Trophoblast cell (in vitro differentiated cells and primary cell): ENCODE measurements around the gene PXDC1.

Experiments
- DNase-seq, 2 donors: peaks; one replicate each; pipeline ENCODE4 v3.0.0-alpha.2; 2016
- H2AFZ ChIP-seq: 2 replicates; pipeline ENCODE4 v1.6.1; 2013; ENCODE audit warnings: low read length, moderate library complexity, mild to moderate bottlenecking; ENCODE audit not compliant: insufficient read depth, poor library complexity
- H2AK5ac ChIP-seq: 2 replicates; pipeline ENCODE4 v1.6.1; 2013; ENCODE audit warnings: mild to moderate bottlenecking, low read length
- H2BK120ac ChIP-seq: 2 replicates; pipeline ENCODE4 v1.6.1; 2013; ENCODE audit warnings: low read length, mild to moderate bottlenecking, moderate library complexity; ENCODE audit not compliant: insufficient read depth, poor library complexity
- H2BK12ac ChIP-seq: 2 replicates; pipeline ENCODE4 v1.6.1; 2013; ENCODE audit warnings: mild to moderate bottlenecking, low read length, moderate library complexity
- H2BK5ac ChIP-seq: 2 replicates; pipeline ENCODE4 v1.6.1; 2013; ENCODE audit warnings: low read length, low read depth, moderate library complexity, mild to moderate bottlenecking; ENCODE audit not compliant: poor library complexity
- H3K14ac ChIP-seq: 2 replicates; pipeline ENCODE4 v1.6.1; 2013; ENCODE audit warnings: mild to moderate bottlenecking, low read length
- H3K18ac ChIP-seq: 2 replicates; pipeline ENCODE4 v1.6.1; 2013; ENCODE audit warnings: mild to moderate bottlenecking, low read length
- H3K23ac ChIP-seq: 2 replicates; pipeline ENCODE4 v1.6.1; 2013; ENCODE audit warnings: low read length
- H3K27ac ChIP-seq: 2 replicates; pipeline ENCODE4 v1.5.1; 2013; ENCODE audit warnings: low read depth, mild to moderate bottlenecking, inconsistent platforms, low read length, moderate library complexity
- H3K27me3 ChIP-seq: 2 replicates; pipeline ENCODE4 v1.6.1; 2013; ENCODE audit warnings: inconsistent platforms, mild to moderate bottlenecking, low read length, moderate library complexity; ENCODE audit not compliant: insufficient read depth
- H3K36me3 ChIP-seq, 2 experiments: 1 replicate in 1 of 2; 2 replicates in 1 of 2; pipeline ENCODE4 v1.6.1; 2013; ENCODE audit warnings: low read length in 2 of 2, mild to moderate bottlenecking in 2 of 2, moderate library complexity in 1 of 2; ENCODE audit not compliant: insufficient read depth in 2 of 2, control insufficient read depth in 1 of 2
- H3K4ac ChIP-seq: 2 replicates; pipeline ENCODE4 v1.6.1; 2013; ENCODE audit warnings: low read depth, mild to moderate bottlenecking, low read length, moderate library complexity
- H3K4me1 ChIP-seq, 2 experiments: 1 replicate in 1 of 2; 2 replicates in 1 of 2; pipeline ENCODE4 v1.6.1; 2013; ENCODE audit warnings: low read length in 2 of 2, mild to moderate bottlenecking in 2 of 2, moderate library complexity in 1 of 2; ENCODE audit not compliant: insufficient read depth in 2 of 2, control insufficient read depth in 1 of 2
- H3K4me2 ChIP-seq: 2 replicates; pipeline ENCODE4 v1.6.1; 2013; ENCODE audit warnings: inconsistent platforms, mild to moderate bottlenecking, low read length, moderate library complexity
- H3K4me3 ChIP-seq: 2 replicates; pipeline ENCODE4 v1.5.1; 2013; ENCODE audit warnings: mild to moderate bottlenecking, low read depth, low read length, inconsistent platforms
- H3K79me1 ChIP-seq: one replicate; pipeline ENCODE4 v1.6.1; 2013; ENCODE audit warnings: low read length
- H3K79me2 ChIP-seq: 2 replicates; pipeline ENCODE4 v1.6.1; 2013; ENCODE audit warnings: low read length, mild to moderate bottlenecking; ENCODE audit not compliant: control insufficient read depth, insufficient read depth, poor library complexity
- H3K9ac ChIP-seq: 2 replicates; pipeline ENCODE4 v1.6.1; 2013; ENCODE audit warnings: mild to moderate bottlenecking, low read length
- H3K9me3 ChIP-seq: 2 replicates; pipeline ENCODE4 v1.6.1; 2013; ENCODE audit warnings: low read depth, mild to moderate bottlenecking, control low read depth, inconsistent platforms, low read length; ENCODE audit not compliant: insufficient read depth
- H4K12ac ChIP-seq: 2 replicates; pipeline ENCODE4 v1.6.1; 2013; ENCODE audit warnings: low read depth, mild to moderate bottlenecking, low read length, moderate library complexity
- H4K8ac ChIP-seq: 2 replicates; pipeline ENCODE4 v1.6.1; 2013; ENCODE audit warnings: low read depth, mild to moderate bottlenecking, low read length, moderate library complexity
- H4K91ac ChIP-seq: one replicate; pipeline ENCODE4 v1.6.1; 2013; ENCODE audit warnings: low read depth, mild to moderate bottlenecking, low read length, moderate library complexity
- WGBS: extraction: QIAGEN DNeasy Blood & Tissue Kit; methylation state at CpG from one replicate; pipeline ENCODE4 v1.1.7; 2013; ENCODE audit warnings: missing lambda C conversion rate; ENCODE audit not compliant: insufficient read length, insufficient coverage; ENCODE audit errors: extremely low coverage; 5-methylcytosine and 5-hydroxymethylcytosine counted together

PXDC1 gene

GRCh38 chr6:3797231-3798054, 45.9 kb upstream of the PXDC1 start:
- Histone ChIP-seq H3K4me1 (peaks cover 7 to 12% of the 10 kb centered on the region in 2 experiments), H3K36me3 (no peaks in the 10 kb centered on the region), H3K23ac (no peak overlapping the region), H4K8ac (peak overlapping the region; percentile 25), H2BK120ac (peak overlapping the region; percentile 12), H3K4me3 (no peak overlapping the region), H3K4me2 (no peak overlapping the region), H3K18ac (no peak overlapping the region), H2AFZ (peak overlapping the region; percentile 3), H4K12ac (no peak overlapping the region), H3K9me3 (peaks cover 2% of the 10 kb centered on the region), H2BK5ac (peak overlapping the region; percentile 26), H3K4ac (no peak overlapping the region), H3K27ac (no peak overlapping the region), H3K79me2 (no peaks in the 10 kb centered on the region), H2BK12ac (peak overlapping the region; percentile 72), H3K14ac (peak overlapping the region; percentile 41), H2AK5ac (no peak overlapping the region), H3K9ac (no peak overlapping the region), H4K91ac (peak overlapping the region; percentile 8), H3K79me1 (peaks cover 7% of the 10 kb centered on the region), H3K27me3 (no peaks in the 10 kb centered on the region)
- WGBS = no CpG with 5 or more reads among the region's 7 CpGs
- DNase-seq = peak in 1 of 2 donors; percentile 92

- Histone ChIP-seq H3K27ac (no peak overlapping the region), H2BK120ac (no peak overlapping the region), H2AK5ac (no peak overlapping the region), H3K9me3 (peaks cover 2% of the 10 kb centered on the region), H3K9ac (no peak overlapping the region), H2AFZ (no peak overlapping the region), H3K23ac (no peak overlapping the region), H3K36me3 (no peaks in the 10 kb centered on the region), H4K8ac (no peak overlapping the region), H3K4me2 (no peak overlapping the region), H3K79me1 (peaks cover 7% of the 10 kb centered on the region), H3K18ac (no peak overlapping the region), H3K14ac (no peak overlapping the region), H3K27me3 (no peaks in the 10 kb centered on the region), H2BK12ac (no peak overlapping the region), H2BK5ac (no peak overlapping the region), H3K79me2 (no peaks in the 10 kb centered on the region), H4K91ac (no peak overlapping the region), H4K12ac (no peak overlapping the region), H3K4me1 (peaks cover 7 to 12% of the 10 kb centered on the region in 2 experiments), H3K4ac (no peak overlapping the region), H3K4me3 (no peak overlapping the region)
- WGBS = no CpG with 5 or more reads among the region's 2 CpGs
- no peak for DNase-seq
Measured at GRCh38 chr6:3796719-3797041, 45.2 kb upstream of the PXDC1 start.

- peak in 1 of 2 donors; percentile 80 for DNase-seq
- no peak overlapping the region for H2AK5ac ChIP-seq
- H4K91ac ChIP-seq = no peak overlapping the region
- peaks cover 2% of the 10 kb centered on the region for H3K9me3 ChIP-seq
- H3K23ac ChIP-seq = no peak overlapping the region
- H2BK120ac ChIP-seq = no peak overlapping the region
- H3K4me1 ChIP-seq = peaks cover 7 to 10% of the 10 kb centered on the region in 2 experiments
- no peaks in the 10 kb centered on the region for H3K79me2 ChIP-seq
- H3K27ac ChIP-seq = no peak overlapping the region
- H3K18ac ChIP-seq = no peak overlapping the region
- H2AFZ ChIP-seq = no peak overlapping the region
- no CpG with 5 or more reads among the region's 10 CpGs for WGBS
- H3K27me3 ChIP-seq = no peaks in the 10 kb centered on the region
- H4K12ac ChIP-seq = no peak overlapping the region
- no peak overlapping the region for H3K4me2 ChIP-seq
- peaks cover 7% of the 10 kb centered on the region for H3K79me1 ChIP-seq
- no peak overlapping the region for H3K4ac ChIP-seq
- no peak overlapping the region for H3K14ac ChIP-seq
- no peak overlapping the region for H2BK12ac ChIP-seq
- no peak overlapping the region for H2BK5ac ChIP-seq
- H4K8ac ChIP-seq = no peak overlapping the region
- no peaks in the 10 kb centered on the region for H3K36me3 ChIP-seq
- H3K4me3 ChIP-seq = no peak overlapping the region
- H3K9ac ChIP-seq = no peak overlapping the region
Measured at GRCh38 chr6:3795836-3796718, 44.6 kb upstream of the PXDC1 start.

GRCh38 chr6:3794092-3794491, 42.6 kb upstream of the PXDC1 start:
- no peak for DNase-seq
- H3K79me2 ChIP-seq = no peaks in the 10 kb centered on the region
- H3K36me3 ChIP-seq = no peaks in the 10 kb centered on the region
- H4K8ac ChIP-seq = no peak overlapping the region
- H3K9ac ChIP-seq = no peak overlapping the region
- H2BK12ac ChIP-seq = no peak overlapping the region
- H3K4me3 ChIP-seq = no peak overlapping the region
- H2BK120ac ChIP-seq = no peak overlapping the region
- no peak overlapping the region for H3K14ac ChIP-seq
- H3K79me1 ChIP-seq = peaks cover 13% of the 10 kb centered on the region
- H3K27me3 ChIP-seq = no peaks in the 10 kb centered on the region
- no peak overlapping the region for H3K4ac ChIP-seq
- no peak overlapping the region for H3K4me2 ChIP-seq
- no peak overlapping the region for H3K23ac ChIP-seq
- no peak overlapping the region for H2AK5ac ChIP-seq
- peaks cover 7 to 10% of the 10 kb centered on the region in 2 experiments for H3K4me1 ChIP-seq
- no peak overlapping the region for H2AFZ ChIP-seq
- H3K9me3 ChIP-seq = peaks cover 2% of the 10 kb centered on the region
- no peak overlapping the region for H3K27ac ChIP-seq
- H3K18ac ChIP-seq = no peak overlapping the region
- no peak overlapping the region for H4K12ac ChIP-seq
- no peak overlapping the region for H4K91ac ChIP-seq
- no peak overlapping the region for H2BK5ac ChIP-seq
